GM12878 (cell line): ENCODE measurements around the gene SFMBT1. TPM values are rescaled to one million over a fixed set of nuclear protein-coding genes. Genes with fewer than 3 reads are reported as not detected.

Experiments
- ATAC-seq: fragments of 200-7000 bp; cut with Tn5 transposase; 3 replicates; pipeline ENCODE4 v1.9.1; 2020; ENCODE audit warnings: mild to moderate bottlenecking, moderate library complexity
- BruUV-seq: library from RNA; stranded (reverse); fragments of 400-500 nt; replicated peaks from 2 replicates; lab custom pipeline; 2021; lab: Mats Ljungman, UMichigan
- CTCF ChIA-PET: fragments of 300-600 bp; sonication (Branson Sonifier 250); formaldehyde crosslinking; extraction: SDS; loops from one replicate; lab custom pipeline; 2021; ENCODE audit warnings: inconsistent platforms; lab: Yijun Ruan, JAX
- POLR2A ChIA-PET: fragments of 350-600 bp; formaldehyde crosslinking; extraction: SDS; loops from one replicate; lab custom pipeline; 2021; ENCODE audit warnings: inconsistent platforms; lab: Charles Lee
- RAD21 ChIA-PET: fragments of 300-600 bp; sonication (Branson Sonifier 250); formaldehyde crosslinking; loops from one replicate; lab custom pipeline; 2023; ENCODE audit warnings: antibody characterized with exemption; ENCODE audit not compliant: unreplicated experiment; lab: Charles Lee
- SMC1A ChIA-PET: fragments of 300-600 bp; sonication (Branson Sonifier 250); formaldehyde crosslinking; loops from one replicate; lab custom pipeline; 2023; ENCODE audit not compliant: unreplicated experiment, uncharacterized antibody; lab: Charles Lee
- DNase-seq: peaks from one replicate; pipeline ENCODE4 v3.0.0-alpha.2; 2011; ENCODE audit warnings: low read depth, low spot score
- FAIRE-seq: peaks from 3 replicates; lab custom pipeline; 2011; peaks lifted over from hg19 to GRCh38; lab: Jason Lieb, UNC
- H2AFZ ChIP-seq: 2 replicates; pipeline ENCODE4 v1.6.0; 2011; ENCODE audit warnings: low read depth, low read length, control low read depth; ENCODE audit not compliant: control insufficient read depth
- H3K27ac ChIP-seq: 2 replicates; pipeline ENCODE4 v1.5.1; 2011; ENCODE audit warnings: control low read depth; ENCODE audit not compliant: control insufficient read depth, insufficient read depth
- H3K27me3 ChIP-seq, 2 experiments: replicated peaks in 1 of 2; 2 replicates each; pipeline versions ENCODE4 v1.6.0 to v1.6.1; 2011; ENCODE audit warnings: low read length in 1 of 2; ENCODE audit not compliant: control insufficient read depth in 2 of 2, insufficient read depth in 2 of 2
- H3K36me3 ChIP-seq, 2 experiments: 2 replicates each; pipeline ENCODE4 v1.5.1; 2011; ENCODE audit warnings: low read length in 1 of 2; ENCODE audit not compliant: control insufficient read depth in 2 of 2, insufficient read depth in 2 of 2
- H3K4me1 ChIP-seq: 2 replicates; pipeline ENCODE4 v1.6.1; 2011; ENCODE audit warnings: mild to moderate bottlenecking, low read length, moderate library complexity, mixed read lengths; ENCODE audit not compliant: control insufficient read depth, insufficient read depth
- H3K4me2 ChIP-seq: 2 replicates; pipeline ENCODE4 v1.6.0; 2011; ENCODE audit warnings: control low read depth; ENCODE audit not compliant: control insufficient read depth, insufficient read depth
- H3K4me3 ChIP-seq: fragments of 200-600 bp; sonication (generic); 2 replicates; pipeline ENCODE4 v1.5.1; 2016
- H3K79me2 ChIP-seq: 2 replicates; pipeline ENCODE4 v1.6.0; 2011; ENCODE audit warnings: low read length; ENCODE audit not compliant: control insufficient read depth, insufficient read depth
- H3K9ac ChIP-seq: 2 replicates; pipeline ENCODE4 v1.8.0; 2011; ENCODE audit warnings: low read length, control low read depth, mixed read lengths; ENCODE audit not compliant: control insufficient read depth, insufficient read depth
- H3K9me3 ChIP-seq: replicated peaks from 3 replicates; pipeline ENCODE4 v1.5.1; 2011; ENCODE audit warnings: mild to moderate bottlenecking, low read length; ENCODE audit not compliant: control insufficient read depth, insufficient read depth
- H4K20me1 ChIP-seq: 2 replicates; pipeline ENCODE4 v1.6.0; 2011; ENCODE audit not compliant: control insufficient read depth, insufficient read depth
- ATF3 ChIP-seq: IDR thresholded peaks from 2 replicates; pipeline ENCODE4 v1.6.1; 2011; ENCODE audit warnings: low read depth, mild to moderate bottlenecking, low read length, moderate library complexity, borderline replicate concordance; ENCODE audit errors: extremely low read depth
- BMI1 ChIP-seq: fragments of 450-650 bp; IDR thresholded peaks from 2 replicates; pipeline ENCODE4 v1.6.1; 2016; ENCODE audit warnings: mild to moderate bottlenecking, moderate library complexity, borderline replicate concordance
- ETV6 ChIP-seq, 2 experiments: fragments of 450-650 bp in 1 of 2; IDR thresholded peaks in 1 of 2; conservative IDR thresholded peaks in 1 of 2; 2 replicates each; pipeline ENCODE4 v1.6.1; 2014; ENCODE audit warnings: antibody characterized with exemption in 1 of 2, borderline replicate concordance in 1 of 2, low read depth in 1 of 2, mild to moderate bottlenecking in 1 of 2, moderate library complexity in 1 of 2
- GABPA ChIP-seq: IDR thresholded peaks from 2 replicates; pipeline ENCODE4 v1.6.1; 2014; ENCODE audit warnings: antibody characterized with exemption, low read depth, mild to moderate bottlenecking, inconsistent platforms
- HDGF ChIP-seq: fragments of 450-650 bp; IDR thresholded peaks from 2 replicates; pipeline ENCODE4 v1.6.1; 2016; ENCODE audit warnings: antibody characterized with exemption
- JUNB ChIP-seq: IDR thresholded peaks from 2 replicates; pipeline ENCODE4 v1.6.1; 2016; ENCODE audit warnings: antibody characterized with exemption, mild to moderate bottlenecking
- MAX ChIP-seq: IDR thresholded peaks from 2 replicates; pipeline ENCODE4 v1.6.1; 2012; ENCODE audit warnings: low read depth, low read length, improper control_type of control experiment
- NFIC ChIP-seq: IDR thresholded peaks from 2 replicates; pipeline ENCODE4 v1.6.1; 2012; ENCODE audit warnings: low read depth, mild to moderate bottlenecking, inconsistent platforms, low read length, moderate library complexity
- NFYB ChIP-seq: IDR thresholded peaks from 2 replicates; pipeline ENCODE4 v1.6.1; 2011; ENCODE audit warnings: low read depth, mild to moderate bottlenecking, low read length, improper control_type of control experiment, moderate library complexity; ENCODE audit not compliant: insufficient read depth
- NR2F1 ChIP-seq: fragments of 450-650 bp; conservative IDR thresholded peaks from 2 replicates; pipeline ENCODE4 v1.6.1; 2017; ENCODE audit warnings: mild to moderate bottlenecking
- SIN3A ChIP-seq: IDR thresholded peaks from 2 replicates; pipeline ENCODE4 v1.6.1; 2012; ENCODE audit warnings: low read depth, low read length, improper control_type of control experiment
- SIX5 ChIP-seq: IDR thresholded peaks from 2 replicates; pipeline ENCODE4 v1.6.1; 2011; ENCODE audit warnings: mild to moderate bottlenecking, low read depth, low read length, moderate library complexity; ENCODE audit not compliant: severe bottlenecking
- SMARCA5 ChIP-seq: fragments of 450-650 bp; IDR thresholded peaks from 2 replicates; pipeline ENCODE4 v1.6.1; 2017; ENCODE audit warnings: mild to moderate bottlenecking
- STAT3 ChIP-seq: IDR thresholded peaks from 2 replicates; pipeline ENCODE4 v1.6.1; 2011; ENCODE audit warnings: low read depth, low read length, improper control_type of control experiment
- YY1 ChIP-seq: IDR thresholded peaks from 2 replicates; pipeline ENCODE4 v1.6.1; 2011; ENCODE audit warnings: low read depth, mild to moderate bottlenecking, low read length
- ZNF217 ChIP-seq: fragments of 450-650 bp; IDR thresholded peaks from 2 replicates; pipeline ENCODE4 v1.6.1; 2017; ENCODE audit warnings: antibody characterized with exemption, mild to moderate bottlenecking
- ZSCAN29 ChIP-seq: fragments of 450-650 bp; IDR thresholded peaks from 2 replicates; pipeline ENCODE4 v1.6.1; 2017; ENCODE audit warnings: mild to moderate bottlenecking, moderate library complexity
- ZZZ3 ChIP-seq: IDR thresholded peaks from 2 replicates; pipeline ENCODE4 v1.6.1; 2011; ENCODE audit warnings: low read depth; ENCODE audit not compliant: control insufficient read depth, insufficient read length
- WGBS: methylation state at CpG from one replicate; pipeline ENCODE4 v1.1.6; 2016; ENCODE audit warnings: low lambda C conversion rate; ENCODE audit not compliant: insufficient replicate concordance, insufficient coverage; ENCODE audit errors: missing lambda C conversion rate; 5-methylcytosine and 5-hydroxymethylcytosine counted together
- in situ Hi-C: fragments of 300-500 bp; cut with MboI; formaldehyde crosslinking; loops from 9 replicates; pipeline ENCODE4 v1.14.3; 2018; ENCODE audit warnings: mixed read lengths
- intact Hi-C: fragments of 100-400 bp; cut with micrococcal nuclease; formaldehyde crosslinking; loops from one replicate; pipeline ENCODE4 v1.14.2; 2022; ENCODE audit not compliant: unreplicated experiment
- polyA plus RNA-seq, 11 experiments: library from polyadenylated mRNA; depleted of rRNA in 4 of 11; unstranded in 6 of 11; stranded (reverse) in 5 of 11; fragments of >200 nt; fragmentation: Nextera tagmentation in 4 of 11; fragmentation: Illumina TruSeq in 1 of 11; extraction: Ambion mirVana in 4 of 11; extraction: Trizol in 1 of 11; gene quantifications; 1 replicate in 1 of 11; 2 replicates in 10 of 11; pipeline versions ENCODE4 v1.2.1 to v1.2.3, GENCODE V29; 2011 to 2016; ENCODE audit warnings: inconsistent platforms in 2 of 11, missing spikeins in 2 of 11, low read depth in 1 of 11
- total RNA-seq, 4 experiments: library from RNA; depleted of rRNA in 3 of 4; stranded (reverse); fragments of >200 nt in 3 of 4; fragmentation: Illumina TruSeq in 1 of 4; extraction: Trizol in 1 of 4; gene quantifications; 2 replicates each; pipeline versions ENCODE4 v1.2.1 to v1.2.3, GENCODE V29; 2013 to 2021
- TF ChIP-seq, protein P1 (sequence below), 3 experiments: IDR thresholded peaks in 2 of 3; conservative IDR thresholded peaks in 1 of 3; 2 replicates each; pipeline ENCODE4 v1.5.1; 2011; ENCODE audit warnings: low read depth in 3 of 3, low read length in 3 of 3, mild to moderate bottlenecking in 3 of 3, control low read depth in 2 of 3, moderate library complexity in 2 of 3, inconsistent platforms in 1 of 3, mixed read lengths in 1 of 3; ENCODE audit not compliant: control insufficient read depth in 2 of 3, insufficient read depth in 1 of 3; ENCODE audit errors: extremely low read depth in 1 of 3

The SFMBT1 gene
- total and polyA plus RNA-seq, 10 of the 15 experiments (the other 5 are each of a cell fraction or from before 2014, with no cell fraction given), result 3.2 to 19.5 (median 11.4) TPM

DNA sequence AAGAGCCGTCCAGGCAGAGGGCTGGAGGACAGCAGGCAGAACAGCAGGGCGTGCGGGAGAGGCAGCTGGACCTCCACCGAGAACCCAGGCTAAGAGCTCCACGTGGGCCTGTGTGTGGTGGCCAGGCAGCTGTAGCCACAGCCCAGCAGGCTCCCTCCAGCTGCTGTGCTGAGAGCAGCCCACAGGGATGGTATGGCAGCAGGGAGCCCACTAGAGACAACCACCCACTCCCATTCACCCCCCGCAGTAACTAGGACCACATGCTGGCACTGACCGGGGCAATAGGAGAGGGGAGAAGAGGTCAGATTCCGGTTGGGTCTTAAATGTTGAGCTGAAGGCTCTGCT is 185.5 kb downstream of the SFMBT1 start:
- Histone ChIP-seq H3K27me3 (no peaks in the 10 kb centered on the region), H3K27ac (no peak overlapping the region), H2AFZ (no peak overlapping the region), H3K79me2 (no peaks in the 10 kb centered on the region)
- WGBS, result 90% methylated on average over 8 of the region's 8 CpGs
- FAIRE-seq, result no peak
- POLR2A ChIA-PET, result no interaction called here
- TF ChIP-seq ZSCAN29 (no peak), ZZZ3 (no peak), JUNB (no peak), NFYB (no peak), GABPA (no peak), BMI1 (no peak), HDGF (no peak), MAX (no peak), NFIC (no peak), ATF3 (no peak), SIX5 (no peak), STAT3 (no peak), YY1 (no peak), SMARCA5 (no peak), SIN3A (no peak), ETV6 (conservative IDR thresholded peaks at IDR 0.05 in 1 of 2, IDR thresholded peaks at IDR 0.05 in 1 of 2; ENCODE audit: borderline replicate concordance in 1 of 2, low read depth in 1 of 2) (no peak), NR2F1 (no peak), ZNF217 (no peak)
- TF ChIP-seq, protein P1, sequence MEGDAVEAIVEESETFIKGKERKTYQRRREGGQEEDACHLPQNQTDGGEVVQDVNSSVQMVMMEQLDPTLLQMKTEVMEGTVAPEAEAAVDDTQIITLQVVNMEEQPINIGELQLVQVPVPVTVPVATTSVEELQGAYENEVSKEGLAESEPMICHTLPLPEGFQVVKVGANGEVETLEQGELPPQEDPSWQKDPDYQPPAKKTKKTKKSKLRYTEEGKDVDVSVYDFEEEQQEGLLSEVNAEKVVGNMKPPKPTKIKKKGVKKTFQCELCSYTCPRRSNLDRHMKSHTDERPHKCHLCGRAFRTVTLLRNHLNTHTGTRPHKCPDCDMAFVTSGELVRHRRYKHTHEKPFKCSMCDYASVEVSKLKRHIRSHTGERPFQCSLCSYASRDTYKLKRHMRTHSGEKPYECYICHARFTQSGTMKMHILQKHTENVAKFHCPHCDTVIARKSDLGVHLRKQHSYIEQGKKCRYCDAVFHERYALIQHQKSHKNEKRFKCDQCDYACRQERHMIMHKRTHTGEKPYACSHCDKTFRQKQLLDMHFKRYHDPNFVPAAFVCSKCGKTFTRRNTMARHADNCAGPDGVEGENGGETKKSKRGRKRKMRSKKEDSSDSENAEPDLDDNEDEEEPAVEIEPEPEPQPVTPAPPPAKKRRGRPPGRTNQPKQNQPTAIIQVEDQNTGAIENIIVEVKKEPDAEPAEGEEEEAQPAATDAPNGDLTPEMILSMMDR (IDR thresholded peaks at IDR 0.05 in 2 of 3, conservative IDR thresholded peaks at IDR 0.05 in 1 of 3; ENCODE audit: control insufficient read depth in 2 of 3, extremely low read depth in 1 of 3, insufficient read depth in 1 of 3, low read depth in 3 of 3, low read length in 3 of 3), result no peak
- TF ChIP-seq, all 136 proteins: peak for 0
- ChIA-PET CTCF (no interaction called here), RAD21 (no interaction called here), SMC1A (no interaction called here)
- ATAC-seq, result no peak
- Histone ChIP-seq H3K9me3 (peaks cover 5% of the 10 kb centered on the region; the same call in 1 of the 3 replicates), H3K9ac (no peak overlapping the region), H3K36me3 (peaks cover 0 to 1% of the 10 kb centered on the region in 2 experiments; a peak in 2 of 4 replicates), H3K4me1 (no peaks in the 10 kb centered on the region; the same call in 1 of the 2 replicates), H3K4me2 (no peak overlapping the region), H3K4me3 (no peak overlapping the region), H4K20me1 (no peaks in the 10 kb centered on the region)
- intact Hi-C loops, result no loop called here
- in situ Hi-C loops, result no loop called here
- no TSS peak for BruUV-seq
- no peak for DNase-seq
